HepG2 (cell line): Measurements from ENCODE around the gene EPB41L2. TPM values are rescaled to one million over a fixed set of nuclear protein-coding genes. Genes with fewer than 3 reads are reported as not detected.

Experiments used
- ARNTL ChIP-seq: sonication (generic); formaldehyde crosslinking; IDR thresholded peaks from 2 replicates; pipeline ENCODE4 v1.4.0; 2020; ENCODE audit warnings: mild to moderate bottlenecking, missing genetic modification reagents
- CBFB ChIP-seq: sonication (generic); formaldehyde crosslinking; IDR thresholded peaks from 2 replicates; pipeline ENCODE4 v1.4.0; 2020; ENCODE audit warnings: missing genetic modification reagents
- IKZF5 ChIP-seq: IDR thresholded peaks from 2 replicates; pipeline ENCODE4 v1.6.1; 2018; ENCODE audit warnings: missing genetic modification reagents, mild to moderate bottlenecking, missing compliant biosample characterization
- MEIS1 ChIP-seq: sonication (generic); formaldehyde crosslinking; IDR thresholded peaks from 2 replicates; pipeline ENCODE4 v1.9.0; 2021; ENCODE audit warnings: mild to moderate bottlenecking, missing genetic modification reagents, moderate library complexity, borderline replicate concordance
- PHB2 ChIP-seq: fragments of 450-650 bp; IDR thresholded peaks from 2 replicates; pipeline ENCODE4 v1.6.1; 2018; ENCODE audit not compliant: partially characterized antibody
- RAD21 ChIP-seq: fragments of 450-650 bp; formaldehyde crosslinking; IDR thresholded peaks from 2 replicates; pipeline ENCODE4 v1.5.0; 2020; ENCODE audit warnings: mild to moderate bottlenecking
- SSRP1 ChIP-seq: IDR thresholded peaks from 2 replicates; pipeline ENCODE4 v1.6.1; 2016; ENCODE audit warnings: control low read depth
- TSC22D2 ChIP-seq: sonication (generic); formaldehyde crosslinking; IDR thresholded peaks from 2 replicates; pipeline ENCODE4 v1.5.1; 2020; ENCODE audit warnings: missing genetic modification reagents, mild to moderate bottlenecking, borderline replicate concordance
- YEATS4 ChIP-seq: sonication (generic); formaldehyde crosslinking; IDR thresholded peaks from 2 replicates; pipeline ENCODE4 v1.4.0; 2020; ENCODE audit warnings: missing genetic modification reagents, borderline replicate concordance
- ZBTB25 ChIP-seq: IDR thresholded peaks from 2 replicates; pipeline ENCODE4 v1.6.1; 2018; ENCODE audit warnings: missing genetic modification reagents
- ZMAT5 ChIP-seq: sonication (generic); formaldehyde crosslinking; IDR thresholded peaks from 2 replicates; pipeline ENCODE4 v1.5.0; 2020; ENCODE audit warnings: mild to moderate bottlenecking, low read depth, missing genetic modification reagents, borderline replicate concordance
- ZNF572 ChIP-seq: sonication (generic); formaldehyde crosslinking; IDR thresholded peaks from 2 replicates; pipeline ENCODE4 v1.5.1; 2020; ENCODE audit warnings: mild to moderate bottlenecking, missing genetic modification reagents
- ZNF646 ChIP-seq: sonication (generic); formaldehyde crosslinking; IDR thresholded peaks from 2 replicates; pipeline ENCODE4 v1.9.0; 2021; ENCODE audit warnings: mild to moderate bottlenecking, missing genetic modification reagents
- ZNF775 ChIP-seq: sonication (generic); formaldehyde crosslinking; IDR thresholded peaks from 2 replicates; pipeline ENCODE4 v1.4.0; 2020; ENCODE audit warnings: missing genetic modification reagents, mild to moderate bottlenecking, moderate library complexity, borderline replicate concordance
- ZNF883 ChIP-seq: sonication (generic); formaldehyde crosslinking; IDR thresholded peaks from 2 replicates; pipeline ENCODE4 v1.5.1; 2020; ENCODE audit warnings: mild to moderate bottlenecking, missing genetic modification reagents; ENCODE audit errors: not compliant biosample characterization
- polyA plus RNA-seq, 8 experiments: library from polyadenylated mRNA; depleted of rRNA in 3 of 8; stranded (reverse) in 7 of 8; unstranded in 1 of 8; fragments of >200 nt; fragmentation: Illumina TruSeq in 4 of 8; extraction: Trizol in 4 of 8; gene quantifications; 2 replicates each; pipeline versions ENCODE4 v1.2.1 to v1.2.3, GENCODE V29; 2011 to 2016; ENCODE audit warnings: low read depth in 4 of 8, missing spikeins in 1 of 8, mixed read lengths in 1 of 8; ENCODE audit not compliant: insufficient read depth in 1 of 8
- total RNA-seq, 5 experiments: library from RNA; depleted of rRNA; stranded (reverse); fragments of >200 nt; fragmentation: Illumina TruSeq; extraction: Trizol; gene quantifications; 2 replicates each; pipeline ENCODE4 v1.2.3, GENCODE V29; 2016; ENCODE audit warnings: low read depth in 1 of 5
- TF ChIP-seq, protein P1 (sequence below): sonication (generic); formaldehyde crosslinking; IDR thresholded peaks from 2 replicates; pipeline ENCODE4 v1.4.0; 2020; ENCODE audit warnings: missing genetic modification reagents, borderline replicate concordance

EPB41L2 gene
- total and polyA plus RNA-seq, 2 of the 13 experiments (the other 11 are each of a cell fraction or from before 2014, with no cell fraction given) = 41.7 to 56.4 TPM

DNA sequence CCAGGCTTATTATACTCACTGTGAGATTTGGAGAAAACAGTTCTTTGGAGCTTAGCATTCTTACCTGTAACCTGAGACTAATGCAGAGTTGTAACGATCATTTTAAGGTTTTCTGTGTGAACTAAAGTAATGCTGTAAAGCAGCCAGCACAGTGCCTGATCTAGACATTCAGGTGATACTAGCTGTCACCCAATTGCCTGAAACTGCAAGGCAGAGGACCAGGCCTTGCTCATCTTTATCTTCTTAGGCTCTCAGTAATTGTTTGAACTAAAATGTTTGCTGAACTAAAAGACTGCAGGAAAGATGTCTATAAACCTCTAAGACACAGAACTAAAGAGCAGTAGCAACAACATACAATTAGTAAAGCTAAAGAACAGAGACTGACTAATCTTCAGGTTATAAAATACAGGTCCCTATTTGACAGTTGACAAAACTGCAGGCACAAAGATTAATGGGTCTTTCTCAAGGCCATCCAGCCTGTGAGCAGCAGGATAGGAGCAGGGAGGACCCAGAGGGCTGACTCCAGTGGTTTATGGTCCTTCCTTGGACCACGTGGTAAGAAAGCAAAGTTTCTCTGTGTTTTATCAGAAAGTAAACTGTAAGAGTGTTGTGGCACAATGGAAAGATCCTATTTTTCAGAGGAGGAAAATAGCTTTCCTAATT, 204.4 kb downstream of the EPB41L2 start (continued):
- TF ChIP-seq ZNF883 (CRISPR knock-in tag) (no peak), ZMAT5 (CRISPR knock-in tag) (no peak), YEATS4 (CRISPR knock-in tag) (no peak), ZNF775 (CRISPR knock-in tag) (no peak), ZNF646 (no peak), RAD21 (CRISPR knock-in tag) (no peak), SSRP1 (CRISPR knock-in tag) (no peak), TSC22D2 (CRISPR knock-in tag) (no peak), ZNF572 (no peak), MEIS1 (peak; percentile 82; the same call in 1 of the 2 replicates), ARNTL (0 out of 2 replicates have a peak, but pooled peaks have one; percentile 34), PHB2 (no peak), ZBTB25 (CRISPR knock-in tag) (no peak), IKZF5 (peak; percentile 43; the same call in 1 of the 2 replicates), CBFB (CRISPR knock-in tag) (no peak)
- TF ChIP-seq, protein P1, sequence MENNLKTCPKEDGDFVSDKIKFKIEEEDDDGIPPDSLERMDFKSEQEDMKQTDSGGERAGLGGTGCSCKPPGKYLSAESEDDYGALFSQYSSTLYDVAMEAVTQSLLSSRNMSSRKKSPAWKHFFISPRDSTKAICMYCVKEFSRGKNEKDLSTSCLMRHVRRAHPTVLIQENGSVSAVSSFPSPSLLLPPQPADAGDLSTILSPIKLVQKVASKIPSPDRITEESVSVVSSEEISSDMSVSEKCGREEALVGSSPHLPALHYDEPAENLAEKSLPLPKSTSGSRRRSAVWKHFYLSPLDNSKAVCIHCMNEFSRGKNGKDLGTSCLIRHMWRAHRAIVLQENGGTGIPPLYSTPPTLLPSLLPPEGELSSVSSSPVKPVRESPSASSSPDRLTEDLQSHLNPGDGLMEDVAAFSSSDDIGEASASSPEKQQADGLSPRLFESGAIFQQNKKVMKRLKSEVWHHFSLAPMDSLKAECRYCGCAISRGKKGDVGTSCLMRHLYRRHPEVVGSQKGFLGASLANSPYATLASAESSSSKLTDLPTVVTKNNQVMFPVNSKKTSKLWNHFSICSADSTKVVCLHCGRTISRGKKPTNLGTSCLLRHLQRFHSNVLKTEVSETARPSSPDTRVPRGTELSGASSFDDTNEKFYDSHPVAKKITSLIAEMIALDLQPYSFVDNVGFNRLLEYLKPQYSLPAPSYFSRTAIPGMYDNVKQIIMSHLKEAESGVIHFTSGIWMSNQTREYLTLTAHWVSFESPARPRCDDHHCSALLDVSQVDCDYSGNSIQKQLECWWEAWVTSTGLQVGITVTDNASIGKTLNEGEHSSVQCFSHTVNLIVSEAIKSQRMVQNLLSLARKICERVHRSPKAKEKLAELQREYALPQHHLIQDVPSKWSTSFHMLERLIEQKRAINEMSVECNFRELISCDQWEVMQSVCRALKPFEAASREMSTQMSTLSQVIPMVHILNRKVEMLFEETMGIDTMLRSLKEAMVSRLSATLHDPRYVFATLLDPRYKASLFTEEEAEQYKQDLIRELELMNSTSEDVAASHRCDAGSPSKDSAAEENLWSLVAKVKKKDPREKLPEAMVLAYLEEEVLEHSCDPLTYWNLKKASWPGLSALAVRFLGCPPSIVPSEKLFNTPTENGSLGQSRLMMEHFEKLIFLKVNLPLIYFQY (CRISPR knock-in tag) = no peak
